Coronary artery (tissue), 2 donors: ENCODE measurements around the gene TNFAIP1.

Experiments used
- DNase-seq: peaks from one replicate; pipeline ENCODE4 v3.0.0-alpha.2; 2017; ENCODE audit warnings: low spot score
- H3K27ac ChIP-seq, 2 donors: fragments of 200-600 bp; sonication (generic); one replicate each; pipeline ENCODE4 v1.5.1; 2016 to 2019
- H3K4me3 ChIP-seq: fragments of 200-600 bp; sonication (generic); 2 replicates; pipeline ENCODE4 v1.5.1; 2016; ENCODE audit warnings: mild to moderate bottlenecking, moderate library complexity
- CTCF ChIP-seq: fragments of 200-600 bp; sonication (generic); IDR thresholded peaks from one replicate; pipeline ENCODE4 v1.5.1; 2019; ENCODE audit warnings: antibody characterized with exemption

Gene TNFAIP1

GRCh38 chr17:28372203-28372944 is 36.8 kb downstream of the TNFAIP1 start:
- Histone ChIP-seq H3K4me3 (peak overlapping the region; percentile 82), H3K27ac (peak overlapping the region; percentile 41 to 84)
- DNase-seq, result no peak
- no peak for TF ChIP-seq CTCF

GRCh38 chr17:28372945-28373274 is 37.3 kb downstream of the TNFAIP1 start:
- no peak for TF ChIP-seq CTCF
- H3K27ac ChIP-seq, result no peak overlapping the region
- peak overlapping the region; percentile 82 for H3K4me3 ChIP-seq

GRCh38 chr17:28379814-28380801 is 44.5 kb downstream of the TNFAIP1 start:
- Histone ChIP-seq H3K27ac (no peak overlapping the region), H3K4me3 (no peak overlapping the region)
- TF ChIP-seq CTCF, result no peak
- DNase-seq, result no peak

More at GRCh38 chr17:28372945-28373274, 37.3 kb downstream of the TNFAIP1 start:
- no peak for DNase-seq

- Histone ChIP-seq H3K27ac (no peak overlapping the region), H3K4me3 (no peak overlapping the region)
- no peak for TF ChIP-seq CTCF
- DNase-seq, result no peak
Measured at GRCh38 chr17:28381141-28381825, 45.7 kb downstream of the TNFAIP1 start.

GRCh38 chr17:28384281-28385036 is 48.9 kb downstream of the TNFAIP1 start:
- H3K4me3 ChIP-seq, result peak overlapping the region; percentile 65
- no peak for TF ChIP-seq CTCF
- no peak overlapping the region for H3K27ac ChIP-seq
- no peak for DNase-seq

- TF ChIP-seq CTCF, result no peak
- Histone ChIP-seq H3K27ac (no peak overlapping the region), H3K4me3 (peak overlapping the region; percentile 65)
- no peak for DNase-seq
Measured at GRCh38 chr17:28385037-28385400, 49.5 kb downstream of the TNFAIP1 start.
